Activated CD8-positive, alpha-beta T cell treated with anti-CD3 and anti-CD28 coated beads for 36 hours (primary cell): Measurements from ENCODE around the gene PRR7. TPM values are rescaled to one million over a fixed set of nuclear protein-coding genes. Genes with fewer than 3 reads are reported as not detected.

ENCODE experiments used
- ATAC-seq: fragments of 200-7000 bp; cut with Tn5 transposase; one replicate; pipeline ENCODE4 v1.10.0; 2021; ENCODE audit warnings: mild to moderate bottlenecking, moderate library complexity
- CTCF ChIA-PET: fragments of 350-600 bp; sonication (Branson Sonifier 250); formaldehyde crosslinking; loops from one replicate; lab custom pipeline; 2021; ENCODE audit warnings: antibody characterized with exemption; lab: Charles Lee
- POLR2A ChIA-PET: fragments of 350-600 bp; sonication (Branson Sonifier 250); formaldehyde crosslinking; loops from one replicate; lab custom pipeline; 2021; ENCODE audit warnings: antibody characterized with exemption; lab: Charles Lee
- DNase-seq: peaks from one replicate; pipeline ENCODE4 v3.0.0-alpha.2; 2020
- H3K27ac Mint-ChIP-seq: one replicate; pipeline ENCODE4 v1.8.0; 2021; ENCODE audit warnings: mild to moderate bottlenecking, mixed read lengths
- H3K27me3 Mint-ChIP-seq: one replicate; pipeline ENCODE4 v1.8.0; 2021; ENCODE audit warnings: mixed read lengths
- H3K36me3 Mint-ChIP-seq: one replicate; pipeline ENCODE4 v1.8.0; 2021; ENCODE audit warnings: low read depth, mixed read lengths
- H3K4me1 Mint-ChIP-seq: one replicate; pipeline ENCODE4 v1.8.0; 2021; ENCODE audit warnings: low read depth, mixed read lengths
- H3K4me3 Mint-ChIP-seq: one replicate; pipeline ENCODE4 v1.8.0; 2021; ENCODE audit warnings: mild to moderate bottlenecking, moderate library complexity, mixed read lengths
- H3K9me3 Mint-ChIP-seq: one replicate; pipeline ENCODE4 v1.8.0; 2021; ENCODE audit warnings: mixed read lengths
- intact Hi-C: fragments of 100-400 bp; cut with micrococcal nuclease; formaldehyde crosslinking; loops from one replicate; pipeline ENCODE4 v1.10.0; 2022
- total RNA-seq, 2 experiments: library from RNA; stranded (reverse); gene quantifications; one replicate each; pipeline ENCODE4 v1.2.3, GENCODE V29; 2021
- TF ChIP-seq, protein P1 (sequence below): fragments of 200-600 bp; IDR thresholded peaks from one replicate; pipeline ENCODE4 v1.8.0; 2022; ENCODE audit warnings: antibody characterized with exemption, mild to moderate bottlenecking

PRR7 gene
- total RNA-seq, 2 experiments from 2014 or later = 32.6 to 36.4 TPM

DNA sequence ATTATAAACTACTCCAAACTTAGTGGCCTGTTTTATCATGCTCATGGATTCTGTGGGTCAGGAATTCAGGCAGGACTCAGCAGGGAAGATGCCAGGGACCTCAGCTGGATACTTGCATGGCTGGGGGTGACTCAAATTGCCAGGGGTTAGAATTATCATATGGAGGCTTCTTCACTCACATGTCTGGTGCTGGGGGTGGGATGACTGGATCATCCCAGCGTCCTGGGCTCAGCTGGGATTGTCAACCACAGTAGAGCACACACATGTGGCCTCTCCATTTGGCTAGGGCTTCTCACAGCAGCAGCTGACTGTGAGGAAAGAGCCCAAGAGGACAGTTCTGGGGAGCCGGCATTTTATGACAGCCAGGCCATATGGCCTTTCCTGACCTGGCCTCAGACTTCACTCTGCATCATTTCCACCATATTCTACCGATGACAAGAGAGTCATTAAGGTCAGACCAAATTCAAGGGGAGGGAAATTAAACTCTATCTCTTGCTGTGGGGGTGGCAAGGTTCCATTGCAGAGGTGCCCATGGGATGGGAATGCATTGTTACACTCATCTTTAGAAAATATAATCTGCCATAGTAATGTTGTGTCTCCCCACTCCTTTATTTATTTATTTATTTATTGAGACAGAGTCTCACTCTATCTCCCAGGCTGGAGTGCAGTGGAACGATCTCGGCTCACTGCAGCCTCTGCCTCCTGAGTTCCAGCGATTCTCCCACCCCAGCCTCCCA is 25.4 kb upstream of the PRR7 start:
- Mint-ChIP-seq H3K36me3 (no peaks in the 10 kb centered on the region), H3K4me1 (peaks cover 14% of the 10 kb centered on the region), H3K4me3 (no peak overlapping the region), H3K27me3 (no peaks in the 10 kb centered on the region), H3K27ac (no peak overlapping the region), H3K9me3 (no peaks in the 10 kb centered on the region)
- POLR2A ChIA-PET = interaction anchor here (1.2 to 15.2 kb wide), 5 partner anchors 10 to 73 kb away, joined by 3 to 606 read pairs (median 5); partner anchors contain the start of gene PRR7
- intact Hi-C loops = no loop called here
- DNase-seq (no peak), ATAC-seq (no peak)
- TF ChIP-seq, protein P1, sequence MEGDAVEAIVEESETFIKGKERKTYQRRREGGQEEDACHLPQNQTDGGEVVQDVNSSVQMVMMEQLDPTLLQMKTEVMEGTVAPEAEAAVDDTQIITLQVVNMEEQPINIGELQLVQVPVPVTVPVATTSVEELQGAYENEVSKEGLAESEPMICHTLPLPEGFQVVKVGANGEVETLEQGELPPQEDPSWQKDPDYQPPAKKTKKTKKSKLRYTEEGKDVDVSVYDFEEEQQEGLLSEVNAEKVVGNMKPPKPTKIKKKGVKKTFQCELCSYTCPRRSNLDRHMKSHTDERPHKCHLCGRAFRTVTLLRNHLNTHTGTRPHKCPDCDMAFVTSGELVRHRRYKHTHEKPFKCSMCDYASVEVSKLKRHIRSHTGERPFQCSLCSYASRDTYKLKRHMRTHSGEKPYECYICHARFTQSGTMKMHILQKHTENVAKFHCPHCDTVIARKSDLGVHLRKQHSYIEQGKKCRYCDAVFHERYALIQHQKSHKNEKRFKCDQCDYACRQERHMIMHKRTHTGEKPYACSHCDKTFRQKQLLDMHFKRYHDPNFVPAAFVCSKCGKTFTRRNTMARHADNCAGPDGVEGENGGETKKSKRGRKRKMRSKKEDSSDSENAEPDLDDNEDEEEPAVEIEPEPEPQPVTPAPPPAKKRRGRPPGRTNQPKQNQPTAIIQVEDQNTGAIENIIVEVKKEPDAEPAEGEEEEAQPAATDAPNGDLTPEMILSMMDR = no peak
- CTCF ChIA-PET = interaction anchor here (1.2 to 10.5 kb wide), 2 partner anchors 16 to 34 kb away, joined by 4 to 159 read pairs; partner anchors contain the start of genes F12 and PFN3

DNA sequence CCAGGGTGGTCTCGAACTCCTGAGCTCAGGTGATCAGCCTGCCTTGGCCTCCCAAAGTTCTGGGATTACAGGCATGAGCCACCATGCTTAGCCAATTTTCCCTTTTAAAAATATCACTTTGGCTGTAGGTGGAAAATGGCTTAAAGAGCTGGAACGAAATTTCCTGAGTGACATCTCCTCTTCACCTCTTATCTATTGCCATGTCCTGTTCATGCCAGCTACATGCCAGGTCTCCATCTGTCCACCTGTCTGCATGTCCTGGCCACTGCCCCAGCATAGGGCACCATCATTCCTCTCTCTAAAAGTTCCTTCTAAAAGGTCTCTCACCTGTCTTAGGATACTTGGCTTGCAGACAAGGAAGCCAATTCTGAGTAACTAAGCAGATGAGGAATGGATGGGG is 22.9 kb upstream of the PRR7 start:
- no peak for ATAC-seq
- POLR2A ChIA-PET = interaction anchor here (1.1 to 15.2 kb wide), 3 partner anchors 11 to 22 kb away, joined by 5 to 606 read pairs (median 8); partner anchors contain the start of gene PRR7

DNA sequence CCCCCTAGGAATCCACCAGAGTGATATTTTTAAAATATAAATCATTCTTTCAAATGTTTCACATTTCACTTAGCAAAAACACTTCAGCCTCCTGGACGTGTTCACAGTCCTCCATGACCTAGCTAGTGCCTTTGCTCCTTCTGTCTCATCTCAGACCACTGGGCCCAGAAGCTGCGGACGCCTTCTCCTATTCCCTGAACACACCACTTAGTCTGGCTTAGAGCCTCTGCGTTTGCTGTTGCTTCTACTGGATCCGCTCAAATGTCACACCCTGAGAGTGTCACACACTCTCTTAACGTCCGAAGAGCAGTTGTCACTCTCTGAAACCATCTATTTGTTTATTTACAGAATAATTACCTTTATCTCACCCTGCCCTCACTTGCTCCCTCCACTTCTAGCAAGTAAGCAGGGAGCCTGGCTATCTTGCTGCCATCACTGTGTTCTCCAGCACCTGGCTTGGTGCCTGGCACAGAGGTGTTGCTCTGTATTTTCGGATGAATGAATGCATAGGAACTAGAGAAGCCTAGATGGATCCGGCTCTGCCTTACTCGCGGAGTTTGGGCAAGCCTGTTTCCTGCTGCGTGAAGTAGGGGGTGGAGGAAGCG is 21.3 kb upstream of the PRR7 start:
- peaks cover 33% of the 10 kb centered on the region for H3K36me3 Mint-ChIP-seq
- no peaks in the 10 kb centered on the region for H3K27me3 Mint-ChIP-seq

More for the DNA sequence above, 22.9 kb upstream of the PRR7 start:
- H3K27ac Mint-ChIP-seq = no peak overlapping the region
- H3K9me3 Mint-ChIP-seq = no peaks in the 10 kb centered on the region
- DNase-seq = no peak
- TF ChIP-seq, protein P1 = no peak
- H3K4me3 Mint-ChIP-seq = no peak overlapping the region
- no peaks in the 10 kb centered on the region for H3K27me3 Mint-ChIP-seq
- H3K36me3 Mint-ChIP-seq = peaks cover 17% of the 10 kb centered on the region
- H3K4me1 Mint-ChIP-seq = peaks cover 14% of the 10 kb centered on the region
- CTCF ChIA-PET = interaction anchor here (1.0 to 10.5 kb wide), 5 partner anchors 9 to 78 kb away, joined by 3 to 159 read pairs (median 6); partner anchors contain the start of genes F12 and PFN3
- intact Hi-C loops = no loop called here

DNA sequence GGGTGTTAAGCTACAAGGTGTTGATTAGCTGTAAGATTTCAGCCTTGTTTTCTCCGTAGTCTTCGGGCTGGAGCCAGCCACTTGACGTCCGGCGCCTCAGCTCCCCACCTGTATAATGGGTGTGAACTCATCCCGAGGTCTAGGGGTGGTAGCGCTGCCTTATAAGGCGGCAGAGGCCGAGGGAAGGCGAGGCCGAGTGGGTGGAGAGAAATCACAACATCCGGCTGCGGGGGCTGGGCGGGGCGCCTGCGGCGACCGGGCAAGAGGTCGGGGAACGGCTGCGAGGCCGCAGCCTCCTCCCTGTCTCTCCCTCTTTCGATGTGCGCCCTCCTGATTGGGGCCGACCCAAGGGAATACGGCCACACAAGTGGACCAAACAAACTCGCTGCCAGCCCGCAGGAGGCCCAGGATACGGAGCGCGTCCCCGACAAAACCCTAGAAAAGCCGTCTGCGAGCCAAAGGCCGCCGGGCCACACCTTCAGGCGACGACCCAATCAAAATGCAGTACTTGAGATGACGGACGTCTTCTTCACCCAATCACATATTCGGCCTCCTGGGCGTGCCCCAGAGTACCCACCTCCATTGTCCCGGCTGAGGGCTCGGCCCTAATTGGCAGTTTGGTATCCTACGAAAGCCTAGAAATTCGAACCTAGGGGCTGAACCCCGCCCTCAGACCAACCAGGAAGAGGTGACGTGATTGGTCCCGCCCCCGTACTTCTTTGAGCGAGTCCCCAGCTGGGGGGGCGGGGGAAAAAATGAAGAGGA is 20.6 kb upstream of the PRR7 start:
- Mint-ChIP-seq H3K27ac (peak overlapping the region; percentile 97), H3K27me3 (no peaks in the 10 kb centered on the region), H3K4me3 (peak overlapping the region; percentile 88), H3K9me3 (no peaks in the 10 kb centered on the region), H3K36me3 (peaks cover 38% of the 10 kb centered on the region), H3K4me1 (peaks cover 36% of the 10 kb centered on the region)
- ChIA-PET CTCF (interaction anchor here (0.7 to 10.5 kb wide), 9 partner anchors 13 to 108 kb away, joined by 3 to 159 read pairs (median 6); partner anchors contain the start of genes F12 and PFN3), POLR2A (interaction anchor here (0.6 to 15.2 kb wide), 17 partner anchors 8 to 123 kb away, joined by 3 to 606 read pairs (median 4); partner anchors contain the start of genes F12, LMAN2, PRELID1 and PRR7)
- intact Hi-C loops = no loop called here
- DNase-seq = peak; percentile 100
- TF ChIP-seq, protein P1 = no peak
- peak; percentile 79 for ATAC-seq

More for the DNA sequence above, 21.3 kb upstream of the PRR7 start:
- no peak for ATAC-seq
- Mint-ChIP-seq H3K9me3 (no peaks in the 10 kb centered on the region), H3K4me3 (peak overlapping the region; percentile 88), H3K4me1 (peaks cover 29% of the 10 kb centered on the region), H3K27ac (peak overlapping the region; percentile 97)
- DNase-seq = no peak
- intact Hi-C loops = no loop called here
- POLR2A ChIA-PET = interaction anchor here (0.8 to 15.2 kb wide), 8 partner anchors 9 to 74 kb away, joined by 3 to 606 read pairs (median 6); partner anchors contain the start of genes F12, LMAN2 and PRR7
- CTCF ChIA-PET = interaction anchor here (1.2 to 10.5 kb wide), 4 partner anchors 20 to 36 kb away, joined by 5 to 159 read pairs (median 8); partner anchors contain the start of genes F12 and PFN3
- TF ChIP-seq, protein P1 = no peak
